Tibial nerve (tissue), 4 donors: ENCODE results near the gene PPP2R3A.

Source experiments
- EP300 ChIP-seq, 2 donors: sonication (generic); formaldehyde crosslinking; IDR thresholded peaks; one replicate each; pipeline ENCODE4 v1.6.1; 2017; ENCODE audit warnings: antibody characterized with exemption in 2 of 2, mild to moderate bottlenecking in 1 of 2
- POLR2A ChIP-seq, 2 donors: fragments of 450-650 bp; IDR thresholded peaks; one replicate each; pipeline ENCODE4 v1.6.1; 2017; ENCODE audit warnings: antibody characterized with exemption in 2 of 2, mild to moderate bottlenecking in 2 of 2, moderate library complexity in 2 of 2
- TF ChIP-seq, protein P1 (sequence below), 5 experiments: fragments of 200-600 bp in 3 of 5; fragments of 450-650 bp in 2 of 5; sonication (generic) in 3 of 5; IDR thresholded peaks; one replicate each; pipeline ENCODE4 v1.5.1; 2016 to 2019; ENCODE audit warnings: antibody characterized with exemption in 5 of 5, mild to moderate bottlenecking in 3 of 5, moderate library complexity in 2 of 5

GRCh38 chr3:136120373-136121348 lies 155.1 kb downstream of the PPP2R3A start:
- TF ChIP-seq, protein P1, sequence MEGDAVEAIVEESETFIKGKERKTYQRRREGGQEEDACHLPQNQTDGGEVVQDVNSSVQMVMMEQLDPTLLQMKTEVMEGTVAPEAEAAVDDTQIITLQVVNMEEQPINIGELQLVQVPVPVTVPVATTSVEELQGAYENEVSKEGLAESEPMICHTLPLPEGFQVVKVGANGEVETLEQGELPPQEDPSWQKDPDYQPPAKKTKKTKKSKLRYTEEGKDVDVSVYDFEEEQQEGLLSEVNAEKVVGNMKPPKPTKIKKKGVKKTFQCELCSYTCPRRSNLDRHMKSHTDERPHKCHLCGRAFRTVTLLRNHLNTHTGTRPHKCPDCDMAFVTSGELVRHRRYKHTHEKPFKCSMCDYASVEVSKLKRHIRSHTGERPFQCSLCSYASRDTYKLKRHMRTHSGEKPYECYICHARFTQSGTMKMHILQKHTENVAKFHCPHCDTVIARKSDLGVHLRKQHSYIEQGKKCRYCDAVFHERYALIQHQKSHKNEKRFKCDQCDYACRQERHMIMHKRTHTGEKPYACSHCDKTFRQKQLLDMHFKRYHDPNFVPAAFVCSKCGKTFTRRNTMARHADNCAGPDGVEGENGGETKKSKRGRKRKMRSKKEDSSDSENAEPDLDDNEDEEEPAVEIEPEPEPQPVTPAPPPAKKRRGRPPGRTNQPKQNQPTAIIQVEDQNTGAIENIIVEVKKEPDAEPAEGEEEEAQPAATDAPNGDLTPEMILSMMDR (IDR thresholded peaks at IDR 0.05): no peak
- no peak for TF ChIP-seq POLR2A (IDR thresholded peaks at IDR 0.05)
- no peak for TF ChIP-seq EP300 (IDR thresholded peaks at IDR 0.05)
